GM18526 (cell line): Measurements from ENCODE around the gene DAPK3.

Source experiments
- POLR2A ChIP-seq: IDR thresholded peaks from 3 replicates; pipeline ENCODE4 v1.6.1; 2011; ENCODE audit not compliant: insufficient read length; ENCODE audit errors: extremely low read depth

The DAPK3 gene

DNA sequence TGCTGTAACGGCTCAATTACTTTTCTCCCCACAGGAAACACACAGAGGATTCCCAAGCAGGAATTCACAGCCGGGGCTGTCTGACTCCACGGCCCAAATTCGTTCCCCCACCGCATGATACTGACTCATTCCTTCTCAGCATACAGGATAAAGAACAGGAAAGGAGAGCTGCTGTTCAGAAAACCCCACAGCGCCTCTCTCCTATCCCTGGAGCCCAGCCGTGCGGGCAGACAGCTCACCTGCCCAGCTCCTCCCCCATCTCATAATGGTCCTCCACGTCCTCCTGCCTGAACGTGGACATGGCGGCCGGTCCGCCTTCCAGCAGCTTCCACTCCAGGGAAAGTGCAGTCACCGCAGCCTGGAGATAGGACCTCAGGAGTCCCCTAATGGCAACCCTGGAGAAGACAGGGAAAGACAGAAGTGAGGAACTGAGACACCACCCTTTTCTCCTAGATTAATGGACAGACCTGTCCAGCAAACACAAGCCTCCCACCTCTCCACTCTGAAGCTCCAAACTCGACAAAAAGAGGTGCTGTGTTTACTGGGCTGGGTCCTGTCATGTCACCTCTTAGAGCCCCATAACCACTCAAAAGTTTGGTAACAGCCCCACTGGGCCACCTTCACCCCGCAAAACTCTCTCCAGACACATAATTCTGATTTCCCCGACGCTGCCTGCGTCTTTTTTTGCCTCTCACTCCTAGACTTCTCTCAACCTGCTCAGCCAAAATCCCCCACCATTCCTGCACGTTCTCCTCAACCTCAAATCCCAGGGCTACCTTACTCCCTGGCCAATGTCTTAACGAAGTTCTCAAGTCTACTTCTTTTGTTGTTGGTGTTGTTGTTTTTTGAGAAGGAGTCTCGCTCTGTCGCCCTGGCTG is 1.2 kb downstream of the DAPK3 start:
- no peak for TF ChIP-seq POLR2A

- TF ChIP-seq POLR2A, result no peak
Measured at GRCh38 chr19:3968556-3969434, 2.1 kb downstream of the DAPK3 start.

GRCh38 chr19:3966051-3967017 is 4.6 kb downstream of the DAPK3 start:
- TF ChIP-seq POLR2A, result no peak

DNA sequence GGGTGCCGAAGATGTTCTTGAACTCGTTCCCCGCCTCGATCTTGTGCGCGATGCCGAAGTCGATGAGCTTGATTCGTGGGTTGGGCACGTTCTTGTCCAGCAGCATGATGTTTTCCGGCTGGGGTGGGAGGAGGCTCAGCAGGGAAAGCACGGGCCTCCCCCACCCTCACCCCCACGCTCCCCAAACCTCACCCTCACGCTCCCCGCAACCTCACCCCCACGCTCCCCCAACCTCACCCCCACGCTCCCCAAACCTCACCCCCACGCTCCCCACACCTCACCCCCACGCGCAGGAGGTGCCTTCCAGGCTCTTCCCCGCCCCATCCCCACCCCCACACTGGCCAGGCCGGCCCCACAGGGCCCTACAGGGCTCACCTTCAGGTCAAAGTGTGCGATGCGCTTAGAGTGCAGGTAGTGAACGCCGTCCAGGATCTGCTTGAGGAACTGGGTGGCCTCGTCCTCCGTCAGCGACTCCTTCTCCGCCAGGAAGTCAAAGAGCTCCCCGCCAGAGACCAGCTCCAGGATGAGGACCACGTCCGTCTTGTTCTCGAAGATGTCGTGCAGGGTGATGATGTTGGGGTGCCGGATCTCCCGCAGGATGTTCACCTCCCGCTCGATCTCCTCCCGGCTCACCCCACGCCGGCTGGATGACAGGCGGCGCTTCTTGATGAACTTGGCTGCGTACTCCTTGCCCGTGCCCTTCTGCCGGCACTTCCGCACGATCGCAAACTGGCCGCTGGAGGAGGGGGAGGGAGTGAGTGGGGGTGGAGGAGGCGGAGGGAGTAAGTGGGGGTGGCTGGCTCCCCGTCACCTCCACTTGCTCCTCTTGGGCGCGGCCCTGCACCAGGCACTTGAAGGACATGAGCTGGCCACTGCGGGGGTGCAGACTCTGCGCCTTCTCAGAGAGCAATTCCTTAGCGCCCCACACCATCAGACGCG is 6.4 kb downstream of the DAPK3 start:
- no peak for TF ChIP-seq POLR2A

DNA sequence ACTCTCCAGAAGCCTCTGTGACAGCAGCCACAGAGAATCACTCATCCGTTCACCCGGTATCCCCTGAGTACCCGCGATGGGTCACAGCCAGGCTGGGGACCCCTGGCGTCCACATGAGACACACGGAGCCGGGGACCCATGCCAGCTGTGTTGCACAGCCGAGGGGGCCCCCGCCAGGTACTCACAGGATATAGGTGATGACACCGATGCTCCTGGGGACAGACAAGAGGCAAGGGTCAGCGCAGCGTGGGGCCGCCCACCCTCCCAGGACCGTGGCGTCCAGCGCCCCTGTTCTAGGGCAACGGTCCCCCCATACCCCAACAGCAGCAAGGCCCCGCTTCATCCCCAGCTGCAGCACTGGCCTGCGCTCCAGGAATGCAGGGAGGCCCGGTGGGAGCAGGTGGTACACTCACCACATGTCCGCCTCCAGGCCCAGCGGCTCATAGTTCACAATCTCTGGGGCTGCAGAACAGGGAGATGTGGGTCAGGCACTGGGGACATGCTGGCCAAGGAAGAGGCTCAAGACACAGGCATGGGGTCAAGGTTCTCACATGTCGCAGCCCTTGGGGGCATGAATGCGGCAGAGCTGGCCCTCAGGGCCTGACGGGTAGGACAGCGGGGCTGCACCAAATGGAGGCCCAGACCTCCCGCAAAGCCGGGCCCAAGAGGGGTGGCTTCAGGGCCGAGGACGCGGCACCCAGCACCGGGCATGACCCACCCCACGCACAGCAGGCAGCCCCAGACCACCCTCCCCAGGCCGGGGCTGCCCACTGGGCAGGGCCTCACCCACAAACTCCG is 7.2 kb downstream of the DAPK3 start:
- no peak for TF ChIP-seq POLR2A

DNA sequence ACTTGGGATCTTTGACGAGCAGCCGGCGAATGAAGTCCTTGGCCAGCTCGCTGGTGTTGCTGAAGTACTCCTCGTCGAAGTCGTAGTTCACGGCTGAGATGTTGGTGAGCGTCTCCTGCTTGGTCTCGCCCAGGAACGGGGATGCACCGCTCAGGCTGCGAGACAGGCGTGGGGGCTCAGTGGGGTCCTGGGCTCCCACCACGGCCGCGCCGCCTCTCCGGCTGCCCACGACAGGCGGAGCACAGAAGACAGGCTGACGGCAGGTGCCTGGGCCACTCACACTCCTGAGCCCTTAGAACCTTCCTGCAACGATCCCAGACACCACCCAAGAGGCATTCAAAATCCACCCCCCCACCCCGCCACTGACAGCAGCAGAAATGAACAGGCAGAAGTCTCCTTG is 9.9 kb downstream of the DAPK3 start:
- no peak for TF ChIP-seq POLR2A

- no peak for TF ChIP-seq POLR2A
Measured at GRCh38 chr19:3959766-3960131, 11.2 kb downstream of the DAPK3 start.

DNA sequence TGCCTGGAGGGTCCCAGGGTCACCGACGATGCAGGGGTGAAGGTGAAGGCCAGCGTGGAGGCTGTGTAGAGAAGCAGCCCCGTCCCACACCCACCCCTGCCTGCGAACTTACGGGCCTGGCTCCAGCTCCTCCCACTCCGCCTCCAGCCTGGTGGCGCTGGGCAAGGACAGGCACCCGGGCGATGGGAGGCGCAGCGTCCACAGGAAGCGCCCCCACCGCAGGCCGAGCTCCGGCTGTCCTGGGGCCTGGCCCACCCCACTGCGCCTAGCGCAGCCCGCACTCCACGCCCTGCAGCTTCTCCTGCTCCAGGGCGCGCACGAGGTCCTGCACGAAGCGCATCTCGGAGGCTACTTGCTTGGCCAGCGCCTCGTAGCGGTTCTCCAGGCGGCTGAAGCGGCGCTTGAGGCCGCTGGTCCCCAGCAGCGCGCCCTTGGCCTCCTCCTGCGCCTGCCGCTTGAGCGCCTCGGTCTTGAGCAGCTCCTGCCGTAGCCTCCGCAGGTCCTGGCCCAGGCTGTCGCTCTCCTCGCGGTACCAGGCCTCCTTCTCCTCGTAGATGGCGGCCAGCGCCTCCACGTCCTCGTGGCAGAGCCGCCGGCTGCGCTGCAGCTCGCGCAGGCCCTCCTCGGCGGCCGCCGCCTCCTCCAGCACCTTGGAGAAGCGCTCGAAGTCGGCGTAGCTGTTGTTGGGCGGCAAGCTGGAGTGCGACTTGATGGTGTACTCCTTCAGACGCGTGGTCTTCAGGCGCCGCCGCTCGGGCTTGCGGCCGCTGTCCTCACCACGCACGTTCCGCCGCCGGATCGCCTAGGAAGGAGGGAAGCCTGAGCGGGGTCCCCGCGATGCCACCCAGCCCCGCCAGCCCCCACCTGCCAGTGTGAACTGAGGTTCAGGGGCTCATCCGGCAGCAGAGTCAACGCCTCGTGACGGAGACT is 11.8 kb downstream of the DAPK3 start:
- no peak for TF ChIP-seq POLR2A

DNA sequence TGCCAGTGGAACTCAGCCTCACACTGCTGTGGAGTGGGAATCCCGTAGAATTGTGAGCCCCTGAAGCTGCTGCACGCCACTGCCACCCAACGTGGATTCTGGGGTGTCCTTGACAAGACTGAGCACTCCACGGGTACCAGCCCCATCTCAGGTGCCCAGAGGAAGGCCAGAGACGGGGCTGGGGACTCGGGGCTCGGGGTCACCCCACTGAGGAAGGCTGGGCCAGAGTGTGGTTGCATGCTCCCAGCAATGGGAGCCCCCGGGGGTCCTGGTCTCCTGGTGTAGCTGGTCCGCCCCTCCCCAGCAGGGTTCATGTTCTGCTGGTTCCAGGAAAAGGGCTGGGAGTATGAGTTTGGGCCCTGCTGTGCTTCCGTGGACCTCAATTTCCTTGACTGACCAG is 15.2 kb downstream of the DAPK3 start:
- no peak for TF ChIP-seq POLR2A

- no peak for TF ChIP-seq POLR2A
Measured at GRCh38 chr19:3954107-3954506, 16.8 kb downstream of the DAPK3 start.

DNA sequence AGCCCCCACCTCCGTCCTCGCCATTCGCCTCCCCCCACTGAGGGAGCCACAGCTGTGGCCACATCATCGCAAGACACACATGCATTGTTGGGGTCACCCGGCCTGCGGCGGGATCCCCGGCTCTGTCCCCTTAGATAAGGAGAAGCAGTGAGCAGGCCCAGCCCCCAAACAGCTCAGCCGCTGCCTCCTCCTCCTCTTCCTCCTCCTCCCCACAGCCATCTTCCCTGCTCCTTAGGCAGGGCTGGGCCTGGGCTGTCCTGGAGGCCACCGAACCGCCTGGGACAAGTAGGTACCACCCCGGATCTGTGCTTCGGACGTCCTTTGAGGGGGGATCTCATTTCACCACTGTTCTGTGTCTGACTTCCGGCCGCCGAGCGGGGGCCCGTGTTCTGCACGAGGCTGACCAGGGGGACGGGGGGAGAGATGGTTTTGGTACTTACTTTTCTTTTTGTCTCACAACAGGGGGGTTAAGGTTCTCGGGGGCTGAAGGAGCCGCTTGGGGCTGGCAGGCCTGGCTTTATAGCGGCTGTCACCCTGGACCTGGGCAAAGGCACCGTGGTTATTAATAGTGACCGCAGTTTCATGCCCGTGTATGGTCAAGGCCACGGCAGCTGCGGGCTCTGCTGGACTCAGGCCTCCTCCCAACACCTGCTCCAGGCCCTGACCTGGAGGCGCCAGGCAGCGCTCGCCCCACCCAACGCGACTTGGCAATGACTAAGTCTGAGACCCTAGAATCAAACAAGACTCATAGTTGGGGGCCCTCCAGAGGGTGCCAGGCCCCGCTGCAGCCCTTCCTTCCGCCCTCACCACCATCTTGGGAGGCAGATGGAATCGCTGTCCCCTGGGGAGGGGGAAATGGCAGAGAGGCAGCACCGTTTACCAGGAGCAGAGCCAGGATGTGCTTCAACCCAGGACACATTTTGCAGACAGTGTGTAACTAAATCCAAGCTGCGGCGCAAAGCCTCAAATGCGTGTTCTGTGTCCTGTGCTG is 19.7 kb downstream of the DAPK3 start:
- no peak for TF ChIP-seq POLR2A
